HG02938 (cell line): ENCODE results near the gene MAPK8.

Source experiments
- ATAC-seq: cut with Tn5 transposase; IDR thresholded peaks from one replicate; pipeline ENCODE4 v1.9.1; 2021; ENCODE audit warnings: mild to moderate bottlenecking, moderate library complexity; ENCODE audit not compliant: unreplicated experiment

MAPK8 gene

DNA sequence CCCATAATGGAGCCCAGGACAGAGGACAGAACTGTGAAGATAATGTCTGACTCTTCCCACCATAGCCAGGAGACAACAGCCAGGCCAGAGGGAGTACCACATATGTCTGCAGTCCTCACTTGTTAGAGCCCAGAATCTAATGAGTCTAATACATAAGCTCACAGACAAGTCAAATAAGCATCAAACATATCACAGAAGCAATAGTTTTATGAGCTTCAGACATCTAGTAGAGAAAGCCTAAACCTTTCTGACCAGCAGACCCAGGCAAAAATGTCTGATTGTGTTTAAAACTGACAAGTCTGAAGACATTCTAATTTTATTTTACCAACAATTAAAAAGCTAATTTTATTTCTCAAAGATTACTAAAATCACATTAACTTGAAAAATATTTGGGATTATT lies 75.5 kb downstream of the MAPK8 start:
- no peak for ATAC-seq

DNA sequence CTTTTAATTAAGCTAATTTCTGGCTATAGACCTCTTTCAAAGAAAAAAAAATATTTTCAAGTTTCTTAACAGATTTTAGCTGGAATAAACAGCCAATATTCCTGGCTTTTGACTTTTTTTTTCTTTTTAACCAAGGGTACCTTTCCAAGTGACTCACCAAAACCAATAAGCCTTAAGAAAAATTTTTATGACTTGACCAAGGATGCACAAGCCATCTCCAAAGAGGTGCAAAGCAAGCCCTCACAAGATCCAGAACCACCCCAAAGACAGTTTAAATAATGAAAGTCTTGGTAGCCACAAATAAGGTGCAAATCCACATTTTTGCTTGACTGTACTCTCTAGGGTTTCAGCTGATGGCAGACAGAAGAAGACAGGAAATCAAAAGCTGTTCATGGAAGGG lies 76.5 kb downstream of the MAPK8 start:
- no peak for ATAC-seq

- ATAC-seq: no peak
Observed at GRCh38 chr10:48383393-48383792, 76.9 kb downstream of the MAPK8 start.

DNA sequence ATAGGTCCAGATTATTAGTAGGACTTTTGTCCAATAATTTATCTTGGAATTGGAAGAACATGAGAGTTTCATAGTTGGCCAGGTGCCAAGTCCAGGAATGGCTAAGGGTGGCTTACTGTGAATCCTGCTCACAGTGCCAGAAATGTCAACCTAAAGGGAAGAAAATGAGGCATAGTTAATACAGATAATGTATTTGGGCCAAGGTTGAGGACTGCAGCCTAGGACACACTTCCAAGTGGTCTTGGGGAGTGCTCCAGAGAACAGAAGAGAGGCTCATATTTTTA lies 78.2 kb downstream of the MAPK8 start:
- ATAC-seq: no peak

- no peak for ATAC-seq
Observed at GRCh38 chr10:48389272-48389671, 82.8 kb downstream of the MAPK8 start.

DNA sequence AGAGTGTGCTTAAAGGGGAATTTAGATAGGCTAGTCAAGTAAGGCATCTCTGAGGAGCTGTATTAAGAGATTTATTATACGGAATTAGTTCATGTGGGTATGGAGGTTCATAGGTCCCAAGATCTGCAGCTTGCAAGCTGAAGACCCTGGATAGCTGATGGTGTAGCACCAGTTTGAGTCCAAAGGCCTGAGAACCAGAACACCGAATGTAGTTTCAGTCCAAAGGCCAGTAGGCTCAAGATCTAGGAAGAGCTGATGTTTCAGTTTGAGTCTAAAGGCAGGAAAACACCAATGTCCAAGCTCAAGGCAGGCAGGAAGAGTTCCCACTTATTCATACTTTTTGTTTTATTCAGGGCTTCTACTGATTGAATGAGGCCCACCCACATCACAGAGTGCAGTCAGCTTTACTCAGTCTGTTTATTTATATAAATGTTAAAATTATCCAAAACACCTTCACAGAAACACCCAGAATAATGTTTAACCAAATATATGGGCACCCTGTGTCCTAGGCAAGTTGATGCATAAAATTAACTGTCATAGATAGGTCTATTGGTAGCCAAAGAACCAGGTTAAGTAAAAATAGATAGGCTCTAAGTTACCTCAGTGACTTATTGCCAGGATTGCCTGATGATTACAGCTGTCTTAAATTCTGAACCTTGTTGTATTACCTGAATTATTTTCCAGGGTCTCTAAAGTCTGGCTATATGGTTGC lies 83.5 kb downstream of the MAPK8 start:
- ATAC-seq: no peak

DNA sequence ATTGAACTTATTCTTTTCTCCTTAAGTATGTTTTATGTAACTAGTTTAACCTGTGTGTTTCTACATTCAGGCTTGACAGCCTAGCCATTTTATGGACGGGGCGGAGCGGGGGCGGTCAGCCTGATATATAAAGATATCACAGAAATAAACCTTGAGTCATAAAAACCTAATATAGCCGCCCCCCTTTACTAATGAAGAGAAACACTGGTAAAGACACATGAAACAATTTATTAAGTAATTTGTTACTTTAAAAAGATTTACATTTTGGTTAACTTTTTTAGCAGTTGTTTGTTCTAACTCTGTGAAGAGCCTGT lies 84.0 kb downstream of the MAPK8 start:
- no peak for ATAC-seq

GRCh38 chr10:48390933-48391845 lies 84.7 kb downstream of the MAPK8 start:
- no peak for ATAC-seq

- ATAC-seq: no peak
Observed at GRCh38 chr10:48391994-48392393, 85.5 kb downstream of the MAPK8 start.

GRCh38 chr10:48398261-48398660 lies 91.8 kb downstream of the MAPK8 start:
- ATAC-seq: no peak

- ATAC-seq: no peak
Observed at GRCh38 chr10:48399056-48399541, 92.6 kb downstream of the MAPK8 start.

DNA sequence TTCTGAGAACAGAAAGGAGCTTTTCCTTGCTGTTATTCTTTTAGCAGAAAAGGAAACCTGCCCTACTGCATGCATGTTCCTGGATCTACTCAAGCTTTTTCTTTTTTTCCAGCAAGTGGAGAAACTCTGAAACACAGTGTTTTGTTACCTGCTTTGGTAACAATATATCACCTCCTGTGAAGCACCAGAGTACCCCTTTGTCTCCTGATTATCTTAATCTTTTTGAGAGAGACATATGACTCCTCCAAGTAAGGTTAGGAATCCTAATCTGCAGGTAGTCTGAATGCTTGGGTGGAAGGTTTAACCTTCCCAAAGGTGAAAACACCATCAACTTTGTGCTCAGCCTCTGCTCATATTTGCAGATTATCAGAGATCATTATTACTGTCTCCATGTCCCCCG lies 93.1 kb downstream of the MAPK8 start:
- ATAC-seq: no peak

DNA sequence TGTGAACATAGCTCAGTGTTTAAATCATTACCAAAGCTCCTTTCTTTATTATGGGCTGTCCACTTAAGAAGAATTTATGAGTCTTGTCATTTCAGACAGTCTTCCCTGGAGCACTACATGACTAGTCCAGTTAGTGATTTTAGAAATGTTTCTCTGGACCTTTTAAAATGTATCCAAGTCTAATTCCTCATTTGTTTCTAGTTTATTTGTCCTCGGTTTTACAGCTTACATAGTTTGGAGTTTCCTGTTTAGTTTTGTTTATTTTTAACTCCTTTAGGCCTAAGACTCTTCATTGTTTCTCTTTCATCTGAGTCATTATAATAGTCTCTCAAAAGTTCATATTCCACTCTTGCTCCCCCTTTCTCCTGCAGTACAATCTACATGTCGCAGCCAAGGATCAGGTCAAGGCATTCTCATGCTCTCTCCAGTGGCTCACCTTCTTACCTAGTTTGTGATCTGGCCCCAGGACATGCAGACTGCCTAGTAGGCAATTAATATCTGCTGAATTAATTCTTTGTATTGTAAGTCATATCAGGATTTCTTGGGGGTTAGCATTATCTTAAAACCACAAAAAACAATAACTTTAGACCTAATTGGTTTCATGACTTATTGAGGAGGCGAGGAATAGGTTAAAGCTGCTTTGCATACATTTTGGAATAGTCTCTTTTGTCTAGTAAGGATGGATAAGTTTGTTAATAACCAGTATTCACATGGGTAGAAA lies 93.8 kb downstream of the MAPK8 start:
- ATAC-seq: no peak

GRCh38 chr10:48400850-48401220 lies 94.4 kb downstream of the MAPK8 start:
- no peak for ATAC-seq

DNA sequence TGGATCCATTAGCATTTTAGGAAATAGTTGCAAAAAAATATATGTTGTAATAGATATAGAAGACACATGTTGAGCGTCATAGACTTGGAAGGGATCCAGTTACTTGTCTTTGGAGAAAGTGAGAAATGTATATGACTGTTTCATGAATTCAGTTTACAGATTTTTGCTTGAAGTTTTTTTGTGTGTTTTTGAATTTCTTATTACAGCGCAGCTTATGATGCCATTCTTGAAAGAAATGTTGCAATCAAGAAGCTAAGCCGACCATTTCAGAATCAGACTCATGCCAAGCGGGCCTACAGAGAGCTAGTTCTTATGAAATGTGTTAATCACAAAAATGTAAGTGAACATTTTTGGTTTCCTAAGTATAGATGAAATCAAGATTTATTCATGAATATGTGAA lies 98.2 kb downstream of the MAPK8 start:
- ATAC-seq: no peak

- no peak for ATAC-seq
Observed at GRCh38 chr10:48406204-48406603, 99.7 kb downstream of the MAPK8 start.

GRCh38 chr10:48406658-48407057 lies 100.2 kb downstream of the MAPK8 start:
- ATAC-seq: no peak

DNA sequence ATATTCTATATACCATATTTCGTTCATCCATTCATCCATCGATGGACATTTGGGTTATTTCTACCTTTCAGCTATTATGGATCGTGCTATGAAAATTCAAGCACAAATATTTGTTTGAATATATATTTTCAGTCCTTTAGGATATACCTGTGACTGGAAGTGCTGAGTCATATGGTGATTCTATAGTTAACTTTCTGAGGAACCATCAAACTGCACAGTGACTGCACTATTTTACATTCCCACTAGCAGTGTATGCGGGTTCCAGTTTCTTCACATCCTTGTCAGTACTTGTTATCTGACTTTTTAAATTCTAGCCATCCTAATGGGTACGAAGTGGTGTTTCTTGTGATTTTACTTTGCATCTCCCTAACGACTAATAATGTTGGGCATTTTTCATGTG lies 104.0 kb downstream of the MAPK8 start:
- no peak for ATAC-seq

DNA sequence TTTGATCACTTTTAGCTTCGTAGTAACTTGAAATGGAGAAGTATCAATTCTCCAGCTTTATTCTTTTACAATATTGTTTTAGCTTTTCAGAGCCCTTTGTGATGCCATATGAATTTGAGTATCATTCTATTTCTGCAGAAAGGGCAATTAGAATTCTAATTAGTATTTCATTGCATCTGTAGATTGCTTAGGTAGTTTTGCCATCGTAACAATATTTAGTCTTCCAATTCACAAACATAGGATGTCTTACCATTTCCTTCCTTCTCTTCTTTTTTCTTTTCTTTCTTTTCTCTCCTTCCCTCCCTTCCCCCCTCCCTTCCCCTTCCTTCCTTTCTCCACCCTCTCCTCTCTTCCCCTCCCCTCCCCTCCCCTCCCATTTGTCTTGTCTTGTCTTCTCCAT lies 105.0 kb downstream of the MAPK8 start:
- ATAC-seq: no peak

DNA sequence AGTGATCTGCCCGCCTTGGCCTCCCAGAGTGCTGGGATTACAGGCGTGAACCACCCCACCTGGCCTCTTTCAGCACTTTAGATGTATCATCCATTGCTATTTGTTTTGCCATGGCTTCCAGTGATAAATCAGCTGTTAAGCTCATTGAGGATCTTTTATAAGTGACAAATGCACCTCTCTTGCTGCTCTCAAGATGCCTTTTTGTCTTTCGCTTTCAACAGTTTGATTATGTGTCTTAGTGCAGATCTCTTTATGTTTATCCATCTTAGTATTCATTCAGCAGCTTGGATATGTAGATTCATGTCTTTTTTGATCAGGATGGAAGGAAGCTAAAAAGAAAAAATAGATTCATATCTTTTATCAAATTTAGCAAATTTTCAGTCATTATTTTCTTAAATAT lies 105.6 kb downstream of the MAPK8 start:
- ATAC-seq: no peak

GRCh38 chr10:48412933-48413332 lies 106.5 kb downstream of the MAPK8 start:
- ATAC-seq: no peak

DNA sequence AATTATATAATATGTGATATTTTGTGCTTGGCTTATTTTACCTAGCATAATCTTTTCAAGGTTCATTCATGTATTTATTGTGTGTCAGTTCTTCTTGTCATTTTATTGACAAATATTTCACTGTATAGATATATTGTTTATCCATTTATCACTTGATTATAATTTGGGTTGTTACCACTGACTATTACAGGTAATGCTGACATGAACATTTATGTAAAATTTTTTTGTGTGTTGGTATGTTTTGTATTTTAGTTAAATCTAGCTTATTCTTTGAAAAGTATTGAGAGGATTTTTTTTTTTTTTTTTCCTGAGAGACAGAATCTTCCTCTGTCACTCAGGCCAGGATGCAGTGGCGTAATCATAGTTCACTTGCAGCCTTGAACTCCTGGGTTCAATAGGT lies 107.7 kb downstream of the MAPK8 start:
- no peak for ATAC-seq
